ENCODE results near the gene NMD3. TPM values are rescaled to one million over a fixed set of nuclear protein-coding genes. Genes with fewer than 3 reads are reported as not detected.

The NMD3 gene
- total RNA-seq, 1 experiment from 2014 or later: 55.6 TPM

DNA sequence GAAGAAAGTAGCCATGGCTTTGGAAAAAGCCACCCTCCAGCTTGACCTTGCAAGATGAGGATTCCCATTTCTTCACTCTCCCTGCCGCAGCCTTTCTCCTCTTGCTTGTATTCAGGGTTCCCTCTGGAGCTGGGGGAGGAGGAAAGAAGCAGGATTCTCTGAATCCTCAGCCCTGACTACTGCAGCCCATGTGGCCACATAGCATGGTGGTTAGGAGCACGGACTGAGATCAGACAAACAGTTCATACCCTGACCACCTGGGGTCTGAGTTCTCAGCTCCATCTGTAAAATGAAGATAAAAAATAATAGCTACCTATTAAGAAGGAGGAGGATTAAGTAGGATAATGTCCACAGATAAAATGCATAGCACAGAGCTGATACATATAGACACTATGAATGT is 72.3 kb downstream of the NMD3 start:
- Histone ChIP-seq H4K5ac (ENCODE audit: insufficient read length, low read depth, low read length) (no peak overlapping the region), H3K4me2 (ENCODE audit: insufficient read depth, insufficient read length, low read length) (no peak overlapping the region), H3K79me2 (ENCODE audit: insufficient read depth, low read length) (no peaks in the 10 kb centered on the region), H3K9me3 (ENCODE audit: control insufficient read depth, low read depth, low read length) (peaks cover 11% of the 10 kb centered on the region), H3K9ac (ENCODE audit: extremely low read depth, insufficient read length, low read length) (no peak overlapping the region), H3K18ac (ENCODE audit: insufficient read length, low read depth, low read length) (no peak overlapping the region), H3K56ac (ENCODE audit: insufficient read length, low read depth, low read length) (no peak overlapping the region), H3K27me3 (ENCODE audit: insufficient read depth, low read length) (no peaks in the 10 kb centered on the region), H3K4ac (ENCODE audit: low read depth, low read length) (no peak overlapping the region), H3K23me2 (ENCODE audit: insufficient read length, low read depth, low read length, poor library complexity, severe bottlenecking) (no peaks in the 10 kb centered on the region), H3K27ac (ENCODE audit: insufficient read length, low read depth, low read length) (no peak overlapping the region), H2BK12ac (ENCODE audit: insufficient read length, low read depth, low read length) (no peak overlapping the region), H3K14ac (ENCODE audit: insufficient read depth, low read length) (no peak overlapping the region; the same call in 1 of the 2 replicates), H2BK20ac (ENCODE audit: low read depth, low read length, poor library complexity, severe bottlenecking) (no peak overlapping the region), H3K23ac (ENCODE audit: insufficient read length, low read depth, low read length) (no peak overlapping the region), H4K91ac (ENCODE audit: insufficient read length, low read depth, low read length) (no peak overlapping the region), H2BK15ac (ENCODE audit: low read depth, low read length) (no peak overlapping the region), H3T11ph (ENCODE audit: low read length) (no peak overlapping the region), H3K4me1 (ENCODE audit: insufficient read depth, low read length) (no peaks in the 10 kb centered on the region), H3K79me1 (ENCODE audit: insufficient read depth, low read depth, low read length, poor library complexity, severe bottlenecking) (no peaks in the 10 kb centered on the region), H2BK120ac (ENCODE audit: low read depth, low read length, poor library complexity, severe bottlenecking) (no peak overlapping the region), H2AFZ (ENCODE audit: low read length) (no peak overlapping the region), H4K8ac (replicated peaks; ENCODE audit: insufficient read length, low read depth, low read length) (no peak overlapping the region), H4K20me1 (ENCODE audit: control insufficient read depth, insufficient read depth, insufficient read length) (no peaks in the 10 kb centered on the region), H2BK5ac (ENCODE audit: insufficient read length, low read length) (no peak overlapping the region), H2AK5ac (ENCODE audit: insufficient read length, low read length) (no peak overlapping the region)
- no CpG with 5 or more reads among the region's 2 CpGs for WGBS (ENCODE audit: extremely low coverage, insufficient read length, low lambda C conversion rate)
- peaks cover 17 to 18% of the 10 kb centered on the region in 2 experiments for H3K9me3 Mint-ChIP-seq
- H3K27ac Mint-ChIP-seq: no peak overlapping the region
- no peaks in the 10 kb centered on the region for H3K4me1 Mint-ChIP-seq
- H3K27me3 Mint-ChIP-seq (ENCODE audit: low read depth): no peaks in the 10 kb centered on the region
- DNase-seq: no peak
- no peak overlapping the region for H3K4me3 Mint-ChIP-seq
- TF ChIP-seq, protein P1, sequence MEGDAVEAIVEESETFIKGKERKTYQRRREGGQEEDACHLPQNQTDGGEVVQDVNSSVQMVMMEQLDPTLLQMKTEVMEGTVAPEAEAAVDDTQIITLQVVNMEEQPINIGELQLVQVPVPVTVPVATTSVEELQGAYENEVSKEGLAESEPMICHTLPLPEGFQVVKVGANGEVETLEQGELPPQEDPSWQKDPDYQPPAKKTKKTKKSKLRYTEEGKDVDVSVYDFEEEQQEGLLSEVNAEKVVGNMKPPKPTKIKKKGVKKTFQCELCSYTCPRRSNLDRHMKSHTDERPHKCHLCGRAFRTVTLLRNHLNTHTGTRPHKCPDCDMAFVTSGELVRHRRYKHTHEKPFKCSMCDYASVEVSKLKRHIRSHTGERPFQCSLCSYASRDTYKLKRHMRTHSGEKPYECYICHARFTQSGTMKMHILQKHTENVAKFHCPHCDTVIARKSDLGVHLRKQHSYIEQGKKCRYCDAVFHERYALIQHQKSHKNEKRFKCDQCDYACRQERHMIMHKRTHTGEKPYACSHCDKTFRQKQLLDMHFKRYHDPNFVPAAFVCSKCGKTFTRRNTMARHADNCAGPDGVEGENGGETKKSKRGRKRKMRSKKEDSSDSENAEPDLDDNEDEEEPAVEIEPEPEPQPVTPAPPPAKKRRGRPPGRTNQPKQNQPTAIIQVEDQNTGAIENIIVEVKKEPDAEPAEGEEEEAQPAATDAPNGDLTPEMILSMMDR (conservative IDR thresholded peaks at IDR 0.05): no peak
- H3K36me3 Mint-ChIP-seq (ENCODE audit: insufficient read depth in 1 of 3, low read depth in 3 of 3): peaks cover 9 to 16% (median 14%) of the 10 kb centered on the region in 3 experiments
